PC-9 (cell line): ENCODE data around the gene CLEC12A. TPM values are rescaled to one million over a fixed set of nuclear protein-coding genes. Genes with fewer than 3 reads are reported as not detected.

Experiments
- BruUV-seq: library from RNA; stranded (reverse); fragments of 400-500 nt; replicated peaks from 2 replicates; lab custom pipeline; 2021; lab: Mats Ljungman, UMichigan
- CTCF ChIA-PET: fragments of 300-600 bp; sonication (Branson Sonifier 250); formaldehyde crosslinking; loops from one replicate; lab custom pipeline; 2022; ENCODE audit warnings: antibody characterized with exemption; lab: Charles Lee
- POLR2A ChIA-PET: fragments of 300-600 bp; sonication (Branson Sonifier 250); formaldehyde crosslinking; loops from one replicate; lab custom pipeline; 2022; ENCODE audit warnings: antibody characterized with exemption; ENCODE audit not compliant: unreplicated experiment; lab: Charles Lee
- DNase-seq, 2 experiments: peaks; one replicate each; pipeline versions ENCODE4 v3.0.0 to v3.0.0-alpha.2; 2015 to 2022; ENCODE audit warnings: mixed read lengths in 1 of 2
- H2AFZ ChIP-seq: fragments of 200-600 bp; sonication (generic); 2 replicates; pipeline ENCODE4 v1.8.1; 2017; ENCODE audit warnings: antibody characterized with exemption
- H3F3A ChIP-seq: fragments of 200-600 bp; sonication (generic); 2 replicates; pipeline ENCODE4 v1.8.1; 2017; ENCODE audit warnings: antibody characterized with exemption, mild to moderate bottlenecking, low read depth; ENCODE audit not compliant: insufficient read depth
- H3K27ac ChIP-seq: fragments of 200-600 bp; sonication (generic); 2 replicates; pipeline ENCODE4 v1.6.1; 2016; ENCODE audit warnings: mixed run types
- H3K27me3 ChIP-seq: fragments of 200-600 bp; sonication (generic); 2 replicates; pipeline ENCODE4 v1.6.1; 2016; ENCODE audit warnings: low read depth, mixed run types; ENCODE audit not compliant: insufficient read depth
- H3K36me3 ChIP-seq: fragments of 200-600 bp; sonication (generic); 2 replicates; pipeline ENCODE4 v1.6.1; 2016; ENCODE audit warnings: low read depth, mixed run types
- H3K4me1 ChIP-seq: fragments of 200-600 bp; sonication (generic); replicated peaks from 2 replicates; pipeline ENCODE4 v1.6.1; 2016; ENCODE audit warnings: mixed run types; ENCODE audit not compliant: insufficient read depth
- H3K4me2 ChIP-seq: fragments of 200-600 bp; sonication (generic); 2 replicates; pipeline ENCODE4 v1.6.1; 2017; ENCODE audit warnings: mixed run types
- H3K4me3 ChIP-seq: fragments of 200-600 bp; sonication (generic); 2 replicates; pipeline ENCODE4 v1.6.1; 2016; ENCODE audit warnings: mixed run types
- H3K79me2 ChIP-seq: fragments of 200-600 bp; sonication (generic); 2 replicates; pipeline ENCODE4 v1.6.1; 2017; ENCODE audit warnings: low read depth, mixed run types
- H3K9me2 ChIP-seq: fragments of 200-600 bp; sonication (generic); 2 replicates; pipeline ENCODE4 v1.8.1; 2017; ENCODE audit warnings: mild to moderate bottlenecking; ENCODE audit not compliant: insufficient read depth
- H3K9me3 ChIP-seq: fragments of 200-600 bp; sonication (generic); 2 replicates; pipeline ENCODE4 v1.8.1; 2016; ENCODE audit warnings: low read depth; ENCODE audit not compliant: insufficient read depth
- H4K20me1 ChIP-seq: fragments of 200-600 bp; sonication (generic); 2 replicates; pipeline ENCODE4 v1.8.1; 2017; ENCODE audit not compliant: insufficient read depth
- CTCF ChIP-seq: fragments of 200-600 bp; sonication (generic); conservative IDR thresholded peaks from 2 replicates; pipeline ENCODE4 v1.6.1; 2017; ENCODE audit warnings: mixed run types, antibody characterized with exemption, mild to moderate bottlenecking, moderate library complexity
- EZH2 ChIP-seq: fragments of 200-600 bp; sonication (generic); IDR thresholded peaks from 2 replicates; pipeline ENCODE4 v1.8.0; 2017; ENCODE audit warnings: antibody characterized with exemption, low read depth
- intact Hi-C: fragments of 100-400 bp; cut with micrococcal nuclease; formaldehyde crosslinking; loops from one replicate; pipeline ENCODE4 v1.10.0; 2022; ENCODE audit not compliant: unreplicated experiment
- total RNA-seq: library from RNA; stranded (reverse); gene quantifications from 2 replicates; pipeline ENCODE4 v1.2.3, GENCODE V29; 2021

The CLEC12A gene
- total RNA-seq, 1 experiment from 2014 or later, result 0.55 TPM

- no TSS peak for BruUV-seq
- H3K9me3 ChIP-seq, result no peaks in the 10 kb centered on the region
Observed at GRCh38 chr12:9932270-9932669, 38.9 kb upstream of the CLEC12A start, which contains the start of gene CLEC2A. Gene CLEC2A (minus strand): TSS chr12:9932370. CDS start chr12:9932329, 41 bp downstream.

GRCh38 chr12:9933958-9934357 lies 37.3 kb upstream of the CLEC12A start:
- no peaks in the 10 kb centered on the region for H3K27me3 ChIP-seq
- TF ChIP-seq CTCF, result no peak
- TF ChIP-seq EZH2, result no peak
- H3K36me3 ChIP-seq, result no peaks in the 10 kb centered on the region
- H3K4me3 ChIP-seq, result no peak overlapping the region
- H3F3A ChIP-seq, result no peaks in the 10 kb centered on the region
- H3K27ac ChIP-seq, result no peak overlapping the region
- no peaks in the 10 kb centered on the region for H3K4me1 ChIP-seq
- BruUV-seq, result no TSS peak
- DNase-seq, result no peak
- H3K9me3 ChIP-seq, result no peaks in the 10 kb centered on the region
- H3K9me2 ChIP-seq, result no peaks in the 10 kb centered on the region
- CTCF ChIA-PET, result no interaction called here
- POLR2A ChIA-PET, result no interaction called here
- no peak overlapping the region for H3K4me2 ChIP-seq
- no peak overlapping the region for H2AFZ ChIP-seq
- no peaks in the 10 kb centered on the region for H3K79me2 ChIP-seq
- intact Hi-C loops, result no loop called here
- no peaks in the 10 kb centered on the region for H4K20me1 ChIP-seq

More at GRCh38 chr12:9932270-9932669, 38.9 kb upstream of the CLEC12A start, which contains the start of gene CLEC2A:
- H3K4me3 ChIP-seq, result no peak within 1 kb of the TSS
- no peaks in the 10 kb centered on the region for H3K27me3 ChIP-seq
- H3K4me1 ChIP-seq, result no peaks in the 10 kb centered on the region
- no peaks in the 10 kb centered on the region for H4K20me1 ChIP-seq
- H3K36me3 ChIP-seq, result no peaks in the 10 kb centered on the region
- no peaks in the 10 kb centered on the region for H3K9me2 ChIP-seq
- CTCF ChIA-PET, result interaction anchor here (0.6 kb wide), 1 partner anchor 648 kb away, joined by 3 read pairs; no protein-coding TSS in a partner anchor
- intact Hi-C loops, result no loop called here
- no peak within 1 kb of the TSS for H3K27ac ChIP-seq
- TF ChIP-seq EZH2, result no peak
- no peak for TF ChIP-seq CTCF
- no peak for DNase-seq
- H3F3A ChIP-seq, result no peaks in the 10 kb centered on the region
- POLR2A ChIA-PET, result interaction anchor here (0.6 kb wide), 1 partner anchor 137 kb away, joined by 3 read pairs; no protein-coding TSS in a partner anchor
- H3K79me2 ChIP-seq, result no peaks in the 10 kb centered on the region
- H3K4me2 ChIP-seq, result no peak within 1 kb of the TSS
- H2AFZ ChIP-seq, result no peak within 1 kb of the TSS

GRCh38 chr12:9935026-9935425 lies 36.2 kb upstream of the CLEC12A start:
- TF ChIP-seq CTCF (no peak), EZH2 (no peak)
- Histone ChIP-seq H3F3A (no peaks in the 10 kb centered on the region), H3K36me3 (no peaks in the 10 kb centered on the region), H3K27ac (no peak overlapping the region), H3K79me2 (no peaks in the 10 kb centered on the region), H3K4me2 (no peak overlapping the region), H3K4me1 (no peaks in the 10 kb centered on the region), H4K20me1 (no peaks in the 10 kb centered on the region), H3K9me3 (no peaks in the 10 kb centered on the region), H3K4me3 (no peak overlapping the region), H3K27me3 (no peaks in the 10 kb centered on the region), H3K9me2 (no peaks in the 10 kb centered on the region), H2AFZ (no peak overlapping the region)
- POLR2A ChIA-PET, result no interaction called here
- BruUV-seq, result no TSS peak
- intact Hi-C loops, result no loop called here
- CTCF ChIA-PET, result no interaction called here
- DNase-seq, result no peak
